Naive thymus-derived CD4-positive, alpha-beta T cell (primary cell): Measurements from ENCODE around the gene THAP4. TPM values are rescaled to one million over a fixed set of nuclear protein-coding genes. Genes with fewer than 3 reads are reported as not detected.
"Not testable (repeated sequence)": the region's sequence is repeated elsewhere in the genome, so short reads cannot be mapped to it uniquely, and the experiment has no call there.

ENCODE experiments used
- ATAC-seq: fragments of 150-1000 bp; cut with Tn5 transposase; 2 replicates; pipeline ENCODE4 v1.10.0; 2021; ENCODE audit warnings: mild to moderate bottlenecking, moderate library complexity
- CTCF ChIA-PET: fragments of 350-600 bp; sonication (Branson Sonifier 250); formaldehyde crosslinking; loops from one replicate; lab custom pipeline; 2021; ENCODE audit warnings: antibody characterized with exemption; lab: Charles Lee
- POLR2A ChIA-PET: fragments of 350-600 bp; sonication (Branson Sonifier 250); formaldehyde crosslinking; loops from one replicate; lab custom pipeline; 2021; ENCODE audit warnings: antibody characterized with exemption, inconsistent platforms; lab: Charles Lee
- DNase-seq, 9 donors: peaks; one replicate each; pipeline versions ENCODE4 v3.0.0 to v3.0.0-alpha.2; 2020 to 2022; ENCODE audit warnings: mixed read lengths in 1 of 9
- H3K27ac ChIP-seq: one replicate; pipeline ENCODE4 v1.7.0; 2013; ENCODE audit warnings: mild to moderate bottlenecking, low read depth, low read length, moderate library complexity
- H3K27me3 ChIP-seq, 2 donors: one replicate each; pipeline ENCODE4 v1.7.0; 2013; ENCODE audit warnings: low read length in 2 of 2, mild to moderate bottlenecking in 2 of 2, moderate library complexity in 2 of 2; ENCODE audit not compliant: control insufficient read depth in 2 of 2, insufficient read depth in 2 of 2
- H3K36me3 ChIP-seq, 3 experiments: 1 replicate in 2 of 3; 2 replicates in 1 of 3; pipeline ENCODE4 v1.7.0; 2013; ENCODE audit warnings: low read length in 3 of 3, mild to moderate bottlenecking in 3 of 3, moderate library complexity in 1 of 3; ENCODE audit not compliant: insufficient read depth in 3 of 3, control insufficient read depth in 2 of 3
- H3K4me1 ChIP-seq, 2 donors: one replicate each; pipeline ENCODE4 v1.7.0; 2013; ENCODE audit warnings: low read length in 2 of 2, mild to moderate bottlenecking in 2 of 2, moderate library complexity in 1 of 2; ENCODE audit not compliant: control insufficient read depth in 2 of 2, insufficient read depth in 2 of 2
- H3K4me3 ChIP-seq: 2 replicates; pipeline ENCODE4 v1.7.0; 2013; ENCODE audit warnings: mild to moderate bottlenecking, low read length
- H3K9me3 ChIP-seq, 3 experiments: 1 replicate in 2 of 3; 2 replicates in 1 of 3; pipeline ENCODE4 v1.7.0; 2013; ENCODE audit warnings: low read length in 3 of 3; ENCODE audit not compliant: control insufficient read depth in 2 of 3
- H3K27ac Mint-ChIP-seq, 9 donors: one replicate each; pipeline ENCODE4 v1.8.0; 2020 to 2022; ENCODE audit warnings: mixed read lengths in 9 of 9, mild to moderate bottlenecking in 8 of 9, moderate library complexity in 5 of 9, inconsistent platforms in 2 of 9
- H3K27me3 Mint-ChIP-seq, 5 donors: one replicate each; pipeline ENCODE4 v1.8.0; 2021 to 2022; ENCODE audit warnings: mixed read lengths in 5 of 5, mild to moderate bottlenecking in 1 of 5
- H3K36me3 Mint-ChIP-seq, 5 donors: one replicate each; pipeline ENCODE4 v1.8.0; 2020 to 2022; ENCODE audit warnings: mixed read lengths in 5 of 5, mild to moderate bottlenecking in 3 of 5, inconsistent platforms in 1 of 5
- H3K4me1 Mint-ChIP-seq, 7 donors: one replicate each; pipeline ENCODE4 v1.8.0; 2020 to 2022; ENCODE audit warnings: mixed read lengths in 7 of 7, mild to moderate bottlenecking in 3 of 7, inconsistent platforms in 1 of 7
- H3K4me3 Mint-ChIP-seq, 10 donors: one replicate each; pipeline ENCODE4 v1.8.0; 2020 to 2022; ENCODE audit warnings: mild to moderate bottlenecking in 10 of 10, mixed read lengths in 10 of 10, moderate library complexity in 6 of 10, inconsistent platforms in 2 of 10
- H3K9me3 Mint-ChIP-seq, 11 donors: one replicate each; pipeline ENCODE4 v1.8.0; 2020 to 2022; ENCODE audit warnings: mixed read lengths in 11 of 11, mild to moderate bottlenecking in 4 of 11, inconsistent platforms in 1 of 11, moderate library complexity in 1 of 11
- intact Hi-C, 2 donors: fragments of 100-400 bp; cut with micrococcal nuclease; formaldehyde crosslinking; loops; one replicate each; pipeline ENCODE4 v1.15.1; 2023
- polyA plus RNA-seq, 2 donors: library from polyadenylated mRNA; unstranded; fragments of 300-500 nt; fragmentation: Illumina TruSeq; gene quantifications; one replicate each; pipeline ENCODE4 v1.2.3, GENCODE V29; 2021
- total RNA-seq, 6 experiments: library from RNA in 5 of 6; stranded (reverse) in 5 of 6; gene quantifications; 1 replicate in 5 of 6; 2 replicates in 1 of 6; pipeline ENCODE4 v1.2.3 and lab custom pipeline; 2021 to 2026

The THAP4 gene
- total and polyA plus RNA-seq, 7 experiments from 2014 or later, result 26.4 to 56.2 (median 30.8) TPM

DNA sequence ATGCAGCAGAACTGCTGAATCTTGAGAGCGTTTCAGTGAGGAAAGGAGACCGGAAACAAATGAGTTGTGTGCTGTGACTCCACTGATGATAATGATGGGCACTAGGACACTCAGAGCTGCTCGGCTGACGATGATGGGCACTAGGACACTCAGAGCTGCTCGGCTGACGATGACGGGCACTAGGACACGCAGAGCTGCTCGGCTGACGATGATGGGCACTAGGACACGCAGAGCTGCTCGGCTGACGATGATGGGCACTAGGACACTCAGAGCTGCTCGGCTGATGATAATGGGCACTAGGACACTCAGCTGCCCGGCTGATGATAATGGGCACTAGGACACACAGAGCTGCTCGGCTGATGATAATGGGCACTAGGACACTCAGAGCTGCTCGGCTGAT is 47.1 kb downstream of the THAP4 start:
- intact Hi-C loops, DNase-seq, H3K27me3 ChIP-seq, H3K4me1 Mint-ChIP-seq, ATAC-seq, H3K4me3 Mint-ChIP-seq, H3K27ac Mint-ChIP-seq, H3K4me3 ChIP-seq, POLR2A ChIA-PET, H3K4me1 ChIP-seq, H3K27me3 Mint-ChIP-seq, H3K27ac ChIP-seq: not testable (repeated sequence)
- Histone ChIP-seq H3K36me3 (peaks cover 0 to 65% (median 7%) of the 10 kb centered on the region in 3 experiments), H3K9me3 (peaks cover 0 to 12% (median 7%) of the 10 kb centered on the region in 3 experiments)
- CTCF ChIA-PET, result interaction anchor here (0.6 kb wide), 1 partner anchor 10 kb away, joined by 8 read pairs; no protein-coding TSS in a partner anchor
- Mint-ChIP-seq H3K9me3 (peaks cover 4 to 37% (median 19%) of the 10 kb centered on the region in 11 donors), H3K36me3 (peaks cover 8 to 39% (median 16%) of the 10 kb centered on the region in 5 donors)

DNA sequence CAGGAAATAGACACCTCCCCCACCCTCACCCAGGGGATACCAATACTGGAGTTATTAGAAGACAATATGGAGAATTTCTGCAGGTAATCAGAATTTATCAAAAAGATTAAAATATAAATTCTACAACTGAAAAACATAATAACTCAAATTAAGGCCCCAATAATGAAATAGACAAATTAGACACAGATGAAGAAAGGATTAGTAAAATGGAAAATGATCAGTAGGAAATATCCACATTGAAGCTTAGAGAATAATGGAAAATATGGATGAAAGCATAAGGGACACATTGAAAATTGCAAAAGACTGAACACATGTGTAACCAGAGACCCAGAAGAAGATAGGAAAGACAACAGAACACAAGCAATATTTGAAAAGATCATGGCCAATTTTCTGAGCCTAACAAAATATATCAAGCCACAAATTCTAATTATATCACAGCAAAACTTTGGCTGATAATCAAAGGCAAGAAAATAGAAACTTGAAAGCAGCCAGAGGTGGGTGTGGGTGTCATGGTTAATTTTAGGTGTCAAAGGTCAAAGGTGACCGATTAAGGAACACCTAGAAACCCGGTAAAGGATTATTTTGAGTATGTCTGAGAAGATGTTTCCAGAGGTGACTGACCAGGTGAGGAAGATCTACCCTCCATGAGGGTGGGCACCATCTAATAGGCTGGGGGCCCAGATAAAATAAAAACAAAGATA is 50.2 kb downstream of the THAP4 start:
- H3K4me3 ChIP-seq, result no peak overlapping the region
- peaks cover 0 to 12% (median 7%) of the 10 kb centered on the region in 3 experiments for H3K9me3 ChIP-seq
- Mint-ChIP-seq H3K36me3 (peaks cover 19 to 60% (median 36%) of the 10 kb centered on the region in 5 donors), H3K4me1 (peaks cover 0 to 3% (median 0%) of the 10 kb centered on the region in 7 donors), H3K9me3 (peaks cover 4 to 37% (median 19%) of the 10 kb centered on the region in 11 donors), H3K27ac (no peak overlapping the region), H3K4me3 (no peak overlapping the region), H3K27me3 (no peaks in the 10 kb centered on the region)
- H3K27me3 ChIP-seq, result no peaks in the 10 kb centered on the region
- ChIA-PET CTCF (no interaction called here), POLR2A (no interaction called here)
- intact Hi-C loops, result no loop called here
- ATAC-seq (no peak), DNase-seq (no peak)
- H3K4me1 ChIP-seq, result no peaks in the 10 kb centered on the region
- H3K27ac ChIP-seq, result no peak overlapping the region
- peaks cover 7 to 71% (median 11%) of the 10 kb centered on the region in 3 experiments for H3K36me3 ChIP-seq

DNA sequence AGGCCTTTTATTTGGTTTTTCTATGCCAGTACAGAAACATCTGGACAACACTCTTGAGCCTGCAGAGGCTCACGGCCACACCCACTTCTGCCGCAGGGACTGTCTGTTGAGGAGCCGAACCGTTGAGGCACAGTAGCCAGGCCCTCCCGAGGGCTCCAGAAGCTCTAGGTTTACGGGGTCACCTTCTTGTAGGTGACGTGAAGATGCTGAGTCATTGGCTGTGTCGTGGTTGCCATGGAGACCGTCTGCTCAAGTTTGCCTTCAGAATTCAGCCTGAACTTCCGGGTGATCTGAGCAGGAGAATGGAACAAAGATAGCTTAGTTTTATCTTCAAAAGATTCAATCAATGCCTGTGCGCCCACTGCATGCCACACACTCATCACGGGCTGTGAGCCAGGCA is 52.5 kb downstream of the THAP4 start:
- H3K36me3 Mint-ChIP-seq, result peaks cover 16 to 61% (median 41%) of the 10 kb centered on the region in 5 donors
- H3K9me3 Mint-ChIP-seq, result peaks cover 4 to 37% (median 19%) of the 10 kb centered on the region in 11 donors
- ATAC-seq, result no peak
- POLR2A ChIA-PET, result no interaction called here
- H3K27me3 ChIP-seq, result no peaks in the 10 kb centered on the region
- no peaks in the 10 kb centered on the region for H3K4me1 ChIP-seq
- no peak for DNase-seq
- H3K27ac Mint-ChIP-seq, result no peak overlapping the region
- H3K36me3 ChIP-seq, result peaks cover 7 to 58% (median 7%) of the 10 kb centered on the region in 3 experiments
- CTCF ChIA-PET, result no interaction called here
- H3K4me1 Mint-ChIP-seq, result peaks cover 0 to 3% (median 0%) of the 10 kb centered on the region in 7 donors
- H3K9me3 ChIP-seq, result peaks cover 0 to 12% (median 7%) of the 10 kb centered on the region in 3 experiments
- intact Hi-C loops, result no loop called here
- no peak overlapping the region for H3K4me3 Mint-ChIP-seq
- H3K27ac ChIP-seq, result no peak overlapping the region
- no peaks in the 10 kb centered on the region for H3K27me3 Mint-ChIP-seq
- H3K4me3 ChIP-seq, result no peak overlapping the region

DNA sequence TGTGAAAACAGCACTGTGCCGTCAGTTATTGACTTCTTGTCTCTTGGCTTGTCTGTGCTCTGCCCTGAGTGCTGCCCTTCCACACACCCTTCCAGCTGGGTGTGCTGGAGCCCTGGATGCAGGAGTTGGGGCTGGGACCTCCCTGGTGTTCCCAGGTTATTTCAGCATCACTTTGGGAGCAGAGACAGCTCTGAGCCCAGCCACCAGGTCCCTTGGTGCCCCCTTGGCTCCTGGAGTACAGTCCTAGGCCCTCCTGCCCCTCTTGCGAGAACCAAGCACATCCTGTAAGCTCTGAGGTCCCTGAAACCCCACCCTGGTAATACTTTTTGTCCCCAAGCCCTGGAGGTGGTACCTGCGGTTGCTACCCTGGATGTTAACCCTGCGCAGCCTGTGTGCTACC is 54.2 kb downstream of the THAP4 start:
- Histone ChIP-seq H3K4me1 (no peaks in the 10 kb centered on the region), H3K36me3 (peaks cover 6 to 48% (median 7%) of the 10 kb centered on the region in 3 experiments), H3K27me3 (no peaks in the 10 kb centered on the region), H3K4me3 (no peak overlapping the region), H3K9me3 (peaks cover 0 to 12% (median 7%) of the 10 kb centered on the region in 3 experiments), H3K27ac (no peak overlapping the region)
- H3K9me3 Mint-ChIP-seq, result peaks cover 4 to 29% (median 18%) of the 10 kb centered on the region in 11 donors
- H3K27ac Mint-ChIP-seq, result no peak overlapping the region
- no peaks in the 10 kb centered on the region for H3K27me3 Mint-ChIP-seq
- ATAC-seq (no peak), DNase-seq (no peak)
- no peaks in the 10 kb centered on the region for H3K4me1 Mint-ChIP-seq
- no peak overlapping the region for H3K4me3 Mint-ChIP-seq
- CTCF ChIA-PET, result no interaction called here
- POLR2A ChIA-PET, result no interaction called here
- intact Hi-C loops, result no loop called here
- peaks cover 12 to 58% (median 49%) of the 10 kb centered on the region in 5 donors for H3K36me3 Mint-ChIP-seq

DNA sequence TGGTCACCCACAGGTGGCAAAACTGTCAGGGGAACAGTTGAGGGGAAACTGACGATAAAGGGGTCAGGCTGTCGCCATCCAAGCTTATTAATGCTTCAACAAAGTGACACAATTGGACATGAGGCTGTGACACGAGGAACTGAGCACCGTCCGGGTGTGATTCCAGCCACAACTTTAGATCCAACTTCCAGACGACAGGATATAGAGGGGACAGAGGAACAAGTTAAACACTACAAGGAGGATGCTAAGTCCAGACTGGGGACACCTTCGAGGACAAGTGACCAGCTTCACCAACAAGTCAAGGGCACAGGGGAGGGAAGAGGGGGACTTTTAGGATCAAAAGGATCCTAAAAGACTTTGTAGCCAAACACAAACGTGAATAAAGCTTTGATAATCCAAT is 54.6 kb downstream of the THAP4 start:
- peaks cover 12 to 58% (median 46%) of the 10 kb centered on the region in 5 donors for H3K36me3 Mint-ChIP-seq
- peaks cover 0 to 12% (median 7%) of the 10 kb centered on the region in 3 experiments for H3K9me3 ChIP-seq
- H3K36me3 ChIP-seq, result peaks cover 6 to 47% (median 7%) of the 10 kb centered on the region in 3 experiments
- intact Hi-C loops, result no loop called here
- no peak overlapping the region for H3K4me3 Mint-ChIP-seq
- ChIA-PET CTCF (no interaction called here), POLR2A (no interaction called here)
- no peak overlapping the region for H3K27ac Mint-ChIP-seq
- no peak overlapping the region for H3K27ac ChIP-seq
- H3K4me3 ChIP-seq, result no peak overlapping the region
- ATAC-seq, result no peak
- H3K27me3 Mint-ChIP-seq, result no peaks in the 10 kb centered on the region
- H3K4me1 Mint-ChIP-seq, result no peaks in the 10 kb centered on the region
- DNase-seq, result no peak
- peaks cover 4 to 29% (median 14%) of the 10 kb centered on the region in 11 donors for H3K9me3 Mint-ChIP-seq
- H3K4me1 ChIP-seq, result no peaks in the 10 kb centered on the region
- H3K27me3 ChIP-seq, result no peaks in the 10 kb centered on the region

DNA sequence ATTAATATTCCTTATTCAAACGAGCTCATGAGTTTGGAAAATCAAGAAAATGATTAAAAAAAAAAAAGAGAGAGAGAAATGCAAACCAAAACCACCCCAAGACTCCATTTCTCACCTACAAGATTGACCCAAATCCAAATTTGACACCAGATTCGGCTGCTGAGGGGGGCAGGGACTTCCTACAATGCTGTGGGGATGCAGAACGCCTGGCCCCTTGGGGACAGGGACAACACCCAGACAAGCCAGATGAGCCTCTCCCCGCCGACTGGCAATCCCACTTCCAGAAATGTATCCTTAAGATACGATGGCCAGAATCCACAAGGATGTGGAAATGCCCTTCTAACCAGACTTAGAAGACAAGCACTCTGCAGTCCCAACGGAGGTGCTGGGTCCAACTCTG is 57.7 kb downstream of the THAP4 start:
- ATAC-seq (no peak), DNase-seq (no peak)
- Histone ChIP-seq H3K27ac (no peak overlapping the region), H3K36me3 (peaks cover 3 to 35% (median 7%) of the 10 kb centered on the region in 3 experiments), H3K9me3 (no peaks in the 10 kb centered on the region), H3K4me1 (no peaks in the 10 kb centered on the region), H3K4me3 (no peak overlapping the region), H3K27me3 (no peaks in the 10 kb centered on the region)
- H3K9me3 Mint-ChIP-seq, result peaks cover 0 to 11% (median 0%) of the 10 kb centered on the region in 11 donors
- no peaks in the 10 kb centered on the region for H3K4me1 Mint-ChIP-seq
- ChIA-PET POLR2A (no interaction called here), CTCF (no interaction called here)
- no peak overlapping the region for H3K4me3 Mint-ChIP-seq
- peaks cover 12 to 55% (median 25%) of the 10 kb centered on the region in 5 donors for H3K36me3 Mint-ChIP-seq
- no peaks in the 10 kb centered on the region for H3K27me3 Mint-ChIP-seq
- intact Hi-C loops, result no loop called here
- no peak overlapping the region for H3K27ac Mint-ChIP-seq
